HepG2 (cell line): Measurements from ENCODE around the gene CCL4L2. TPM values are rescaled to one million over a fixed set of nuclear protein-coding genes. Genes with fewer than 3 reads are reported as not detected.
A peak's percentile ranks its signal among the peaks of the same experiment; 100 is the strongest.

Experiments used
- ATAC-seq: fragments of 200-7000 bp; cut with Tn5 transposase; 3 replicates; pipeline ENCODE4 v1.9.1; 2020; ENCODE audit warnings: mild to moderate bottlenecking, moderate library complexity
- BruUV-seq: library from RNA; stranded (reverse); fragments of 400-500 nt; replicated peaks from 2 replicates; lab custom pipeline; 2021; lab: Mats Ljungman, UMichigan
- CTCF ChIA-PET: fragments of 300-600 bp; formaldehyde crosslinking; extraction: SDS; loops from one replicate; lab custom pipeline; 2021; ENCODE audit warnings: low total read pairs, inconsistent platforms, low intra/inter-chr PET ratio; lab: Yijun Ruan, JAX
- POLR2A ChIA-PET: fragments of 350-600 bp; sonication (Branson Sonifier 250); formaldehyde crosslinking; loops from one replicate; lab custom pipeline; 2020; ENCODE audit warnings: antibody characterized with exemption, inconsistent platforms; lab: Yijun Ruan, JAX
- DNase-seq: peaks from one replicate; pipeline ENCODE4 v3.0.0-alpha.2; 2015; ENCODE audit warnings: low spot score
- FAIRE-seq: peaks from 3 replicates; lab custom pipeline; 2011; peaks lifted over from hg19 to GRCh38; lab: Jason Lieb, UNC
- H2AFZ ChIP-seq: one replicate; pipeline ENCODE4 v1.6.1; 2011; ENCODE audit warnings: low read length, inconsistent platforms
- H3K27ac ChIP-seq: fragments of 300-600 bp; 3 replicates; pipeline ENCODE4 v1.8.0; 2011; ENCODE audit warnings: mixed run types, mild to moderate bottlenecking, mixed read lengths, low read length, inconsistent platforms; ENCODE audit not compliant: insufficient read depth; ENCODE audit errors: extremely low read length
- H3K27me3 ChIP-seq, 2 experiments: fragments of 200-600 bp in 1 of 2; 2 replicates in 1 of 2; 3 replicates in 1 of 2; pipeline versions ENCODE4 v1.6.0 to v1.8.0; 2011; ENCODE audit warnings: low read length in 2 of 2, mild to moderate bottlenecking in 2 of 2, moderate library complexity in 2 of 2, inconsistent platforms in 1 of 2; ENCODE audit not compliant: insufficient read depth in 2 of 2, control insufficient read depth in 1 of 2
- H3K36me3 ChIP-seq, 2 experiments: fragments of 200-600 bp in 1 of 2; replicated peaks in 1 of 2; 2 replicates in 1 of 2; 3 replicates in 1 of 2; pipeline versions ENCODE4 v1.5.1 to v1.8.0; 2011; ENCODE audit warnings: low read length in 2 of 2, inconsistent platforms in 1 of 2; ENCODE audit not compliant: insufficient read depth in 2 of 2, control insufficient read depth in 1 of 2
- H3K4me1 ChIP-seq: 2 replicates; pipeline ENCODE4 v1.5.1; 2012; ENCODE audit warnings: low read length, inconsistent platforms; ENCODE audit not compliant: insufficient read depth
- H3K4me2 ChIP-seq: 2 replicates; pipeline ENCODE4 v1.6.0; 2011; ENCODE audit warnings: low read depth, low read length, inconsistent platforms
- H3K4me3 ChIP-seq, 3 experiments: fragments of 200-600 bp in 1 of 3; sonication (generic), shearing (Covaris generic) in 1 of 3; replicated peaks in 1 of 3; 2 replicates each; pipeline ENCODE4 v1.5.1; 2011 to 2016; ENCODE audit warnings: low read length in 3 of 3, inconsistent platforms in 2 of 3, low read depth in 2 of 3, mild to moderate bottlenecking in 2 of 3, control low read depth in 1 of 3, mixed read lengths in 1 of 3; ENCODE audit not compliant: insufficient read depth in 1 of 3
- H3K79me2 ChIP-seq: one replicate; pipeline ENCODE4 v1.6.1; 2011; ENCODE audit warnings: low read length, inconsistent platforms; ENCODE audit not compliant: insufficient read depth
- H3K9ac ChIP-seq: 2 replicates; pipeline ENCODE4 v1.6.0; 2011; ENCODE audit warnings: mild to moderate bottlenecking, low read depth, low read length, inconsistent platforms; ENCODE audit not compliant: insufficient read depth
- H3K9me3 ChIP-seq: 2 replicates; pipeline ENCODE4 v1.5.1; 2012; ENCODE audit warnings: mild to moderate bottlenecking, low read length
- H4K20me1 ChIP-seq: 2 replicates; pipeline ENCODE4 v1.6.0; 2011; ENCODE audit warnings: inconsistent platforms, mild to moderate bottlenecking, low read length, moderate library complexity; ENCODE audit not compliant: insufficient read depth
- AHDC1 ChIP-seq: sonication (generic); formaldehyde crosslinking; IDR thresholded peaks from 2 replicates; pipeline ENCODE4 v1.5.1; 2020; ENCODE audit warnings: mild to moderate bottlenecking, missing genetic modification reagents, borderline replicate concordance
- CBX2 ChIP-seq, 2 experiments: fragments of 200-600 bp in 1 of 2; sonication (generic); formaldehyde crosslinking in 1 of 2; IDR thresholded peaks; 2 replicates each; pipeline versions ENCODE4 v1.7.0 to v1.8.1; 2018 to 2022; ENCODE audit warnings: low read depth in 2 of 2, low read length in 1 of 2, mild to moderate bottlenecking in 1 of 2, missing genetic modification reagents in 1 of 2
- EZH2 ChIP-seq: conservative IDR thresholded peaks from 2 replicates; pipeline ENCODE4 v1.6.1; 2012; ENCODE audit warnings: mild to moderate bottlenecking, low read depth, low read length, moderate library complexity
- IKZF5 ChIP-seq: IDR thresholded peaks from 2 replicates; pipeline ENCODE4 v1.6.1; 2018; ENCODE audit warnings: missing genetic modification reagents, mild to moderate bottlenecking, missing compliant biosample characterization
- KLF9 ChIP-seq: IDR thresholded peaks from 2 replicates; pipeline ENCODE4 v1.6.1; 2016; ENCODE audit warnings: low read depth
- PAWR ChIP-seq: sonication (generic); formaldehyde crosslinking; IDR thresholded peaks from 2 replicates; pipeline ENCODE4 v1.4.0; 2020; ENCODE audit warnings: missing genetic modification reagents, mild to moderate bottlenecking, borderline replicate concordance
- ZNF432 ChIP-seq: sonication (generic); formaldehyde crosslinking; IDR thresholded peaks from 2 replicates; pipeline ENCODE4 v1.5.0; 2020; ENCODE audit warnings: missing genetic modification reagents, mild to moderate bottlenecking, borderline replicate concordance
- ZNF567 ChIP-seq: sonication (generic); formaldehyde crosslinking; IDR thresholded peaks from 2 replicates; pipeline ENCODE4 v1.8.1; 2023; ENCODE audit warnings: mild to moderate bottlenecking, missing genetic modification reagents, borderline replicate concordance
- ZNF576 ChIP-seq: sonication (generic); formaldehyde crosslinking; IDR thresholded peaks from 2 replicates; pipeline ENCODE4 v1.4.0; 2020; ENCODE audit warnings: mild to moderate bottlenecking, missing genetic modification reagents
- ZNF629 ChIP-seq: sonication (generic); formaldehyde crosslinking; conservative IDR thresholded peaks from 2 replicates; pipeline ENCODE4 v1.5.0; 2020; ENCODE audit warnings: missing genetic modification reagents
- WGBS: methylation state at CpG from one replicate; pipeline ENCODE4 v1.1.6; 2017; ENCODE audit warnings: low lambda C conversion rate; 5-methylcytosine and 5-hydroxymethylcytosine counted together
- in situ Hi-C: cut with HindIII; loops from 2 replicates; pipeline ENCODE4 v1.10.0; 2017; ENCODE audit warnings: low pct_unique_long_range_greater_than_20kb; ENCODE audit not compliant: extremely low pct_ligation_motif_present
- intact Hi-C: fragments of 100-400 bp; cut with micrococcal nuclease; formaldehyde crosslinking; loops from one replicate; pipeline ENCODE4 v1.10.0; 2022; ENCODE audit not compliant: unreplicated experiment
- polyA plus RNA-seq, 8 experiments: library from polyadenylated mRNA; depleted of rRNA in 3 of 8; stranded (reverse) in 7 of 8; unstranded in 1 of 8; fragments of >200 nt; fragmentation: Illumina TruSeq in 4 of 8; extraction: Trizol in 4 of 8; gene quantifications; 2 replicates each; pipeline versions ENCODE4 v1.2.1 to v1.2.3, GENCODE V29; 2011 to 2016; ENCODE audit warnings: low read depth in 4 of 8, missing spikeins in 1 of 8, mixed read lengths in 1 of 8; ENCODE audit not compliant: insufficient read depth in 1 of 8
- total RNA-seq, 5 experiments: library from RNA; depleted of rRNA; stranded (reverse); fragments of >200 nt; fragmentation: Illumina TruSeq; extraction: Trizol; gene quantifications; 2 replicates each; pipeline ENCODE4 v1.2.3, GENCODE V29; 2016; ENCODE audit warnings: low read depth in 1 of 5

Gene CCL4L2
- total and polyA plus RNA-seq, 2 of the 13 experiments (the other 11 are each of a cell fraction or from before 2014, with no cell fraction given) = not detected

- H3K9me3 ChIP-seq = no peaks in the 10 kb centered on the region
- no peaks in the 10 kb centered on the region for H3K36me3 ChIP-seq
- H3K79me2 ChIP-seq = no peaks in the 10 kb centered on the region
- no peak overlapping the region for H3K4me2 ChIP-seq
- no peak overlapping the region for H3K27ac ChIP-seq
- no peak overlapping the region for H3K9ac ChIP-seq
- peaks cover 22 to 54% of the 10 kb centered on the region in 2 experiments for H3K27me3 ChIP-seq
- CTCF ChIA-PET = no interaction called here
- no TSS peak for BruUV-seq
- no peak for TF ChIP-seq ZNF432
- TF ChIP-seq ZNF567 = no peak
- TF ChIP-seq KLF9 (CRISPR knock-in tag) = no peak
- TF ChIP-seq PAWR = no peak
- TF ChIP-seq CBX2 (IDR thresholded peaks at IDR 0.05; ENCODE audit: low read depth, low read length) = 0 out of 2 replicates have a peak, but pooled peaks have one; percentile 14
- TF ChIP-seq CBX2 (CRISPR knock-in tag; IDR thresholded peaks at IDR 0.05; ENCODE audit: low read depth) = no peak
- TF ChIP-seq EZH2 = 0 out of 2 replicates have a peak, but pooled peaks have one; percentile 1
- no peak for TF ChIP-seq IKZF5 (CRISPR knock-in tag)
- no peak for TF ChIP-seq AHDC1 (CRISPR knock-in tag)
- TF ChIP-seq ZNF576 (CRISPR knock-in tag) = no peak
- TF ChIP-seq ZNF629 (CRISPR knock-in tag) = peak; percentile 90
- 0 out of 2 replicates have a peak, but pooled peaks cover 6% of the 10 kb centered on the region for H3K4me1 ChIP-seq
- H3K4me3 ChIP-seq = no peak overlapping the region
- in situ Hi-C loops = no loop called here
- ATAC-seq (no peak), DNase-seq (no peak), FAIRE-seq (no peak)
- 47% methylated on average over 12 of the region's 12 CpGs for WGBS
- H4K20me1 ChIP-seq = no peaks in the 10 kb centered on the region
- H2AFZ ChIP-seq = no peak overlapping the region
- intact Hi-C loops = no loop called here
- POLR2A ChIA-PET = no interaction called here
Observed at GRCh38 chr17:36184023-36184765, 26.7 kb upstream of the CCL4L2 start.
